SU-DHL-6 (cell line): ENCODE data around the gene TBC1D21.

Experiments used
- EZH2phosphoT487 ChIP-seq: fragments of 200-600 bp; sonication (generic), shearing (Covaris generic); conservative IDR thresholded peaks from 2 replicates; pipeline ENCODE4 v1.6.1; 2018; ENCODE audit warnings: mild to moderate bottlenecking, antibody characterized with exemption, low read length, moderate library complexity, mixed read lengths
- TF ChIP-seq, protein P1 (sequence below): fragments of 200-600 bp; sonication (generic); IDR thresholded peaks from one replicate; pipeline ENCODE4 v1.5.1; 2017; ENCODE audit warnings: antibody characterized with exemption, mild to moderate bottlenecking, low read length, moderate library complexity; ENCODE audit not compliant: insufficient read depth, poor library complexity, severe bottlenecking

DNA sequence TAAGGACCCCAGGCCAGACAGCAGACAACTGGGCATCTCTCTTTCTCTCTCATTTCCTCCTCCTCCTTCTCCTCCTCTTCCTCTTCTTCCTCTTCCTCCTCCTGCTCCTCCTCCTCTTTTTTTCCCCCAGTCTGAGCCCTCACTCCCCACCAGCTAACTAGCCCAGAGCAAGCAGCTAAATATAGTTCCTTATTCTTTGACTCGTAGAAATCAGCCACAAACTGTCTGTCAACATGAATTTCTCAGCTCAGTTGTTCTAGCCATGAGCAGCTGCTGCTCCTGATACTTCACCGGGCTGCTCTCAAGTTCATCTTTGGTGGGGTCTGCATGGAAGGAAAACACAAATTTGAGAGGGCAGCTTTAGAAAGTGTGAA, 33.7 kb downstream of the TBC1D21 start:
- TF ChIP-seq, protein P1, sequence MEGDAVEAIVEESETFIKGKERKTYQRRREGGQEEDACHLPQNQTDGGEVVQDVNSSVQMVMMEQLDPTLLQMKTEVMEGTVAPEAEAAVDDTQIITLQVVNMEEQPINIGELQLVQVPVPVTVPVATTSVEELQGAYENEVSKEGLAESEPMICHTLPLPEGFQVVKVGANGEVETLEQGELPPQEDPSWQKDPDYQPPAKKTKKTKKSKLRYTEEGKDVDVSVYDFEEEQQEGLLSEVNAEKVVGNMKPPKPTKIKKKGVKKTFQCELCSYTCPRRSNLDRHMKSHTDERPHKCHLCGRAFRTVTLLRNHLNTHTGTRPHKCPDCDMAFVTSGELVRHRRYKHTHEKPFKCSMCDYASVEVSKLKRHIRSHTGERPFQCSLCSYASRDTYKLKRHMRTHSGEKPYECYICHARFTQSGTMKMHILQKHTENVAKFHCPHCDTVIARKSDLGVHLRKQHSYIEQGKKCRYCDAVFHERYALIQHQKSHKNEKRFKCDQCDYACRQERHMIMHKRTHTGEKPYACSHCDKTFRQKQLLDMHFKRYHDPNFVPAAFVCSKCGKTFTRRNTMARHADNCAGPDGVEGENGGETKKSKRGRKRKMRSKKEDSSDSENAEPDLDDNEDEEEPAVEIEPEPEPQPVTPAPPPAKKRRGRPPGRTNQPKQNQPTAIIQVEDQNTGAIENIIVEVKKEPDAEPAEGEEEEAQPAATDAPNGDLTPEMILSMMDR, result no peak
- no peak for TF ChIP-seq EZH2phosphoT487
